ENCODE measurements around the gene IWS1. TPM values are rescaled to one million over a fixed set of nuclear protein-coding genes. Genes with fewer than 3 reads are reported as not detected.

The IWS1 gene
- total RNA-seq (2022; extraction: Qiagen RNA extraction; ENCODE audit: low read depth): 40.6 to 48.8 TPM (median 41.1 TPM) in 5 replicates

DNA sequence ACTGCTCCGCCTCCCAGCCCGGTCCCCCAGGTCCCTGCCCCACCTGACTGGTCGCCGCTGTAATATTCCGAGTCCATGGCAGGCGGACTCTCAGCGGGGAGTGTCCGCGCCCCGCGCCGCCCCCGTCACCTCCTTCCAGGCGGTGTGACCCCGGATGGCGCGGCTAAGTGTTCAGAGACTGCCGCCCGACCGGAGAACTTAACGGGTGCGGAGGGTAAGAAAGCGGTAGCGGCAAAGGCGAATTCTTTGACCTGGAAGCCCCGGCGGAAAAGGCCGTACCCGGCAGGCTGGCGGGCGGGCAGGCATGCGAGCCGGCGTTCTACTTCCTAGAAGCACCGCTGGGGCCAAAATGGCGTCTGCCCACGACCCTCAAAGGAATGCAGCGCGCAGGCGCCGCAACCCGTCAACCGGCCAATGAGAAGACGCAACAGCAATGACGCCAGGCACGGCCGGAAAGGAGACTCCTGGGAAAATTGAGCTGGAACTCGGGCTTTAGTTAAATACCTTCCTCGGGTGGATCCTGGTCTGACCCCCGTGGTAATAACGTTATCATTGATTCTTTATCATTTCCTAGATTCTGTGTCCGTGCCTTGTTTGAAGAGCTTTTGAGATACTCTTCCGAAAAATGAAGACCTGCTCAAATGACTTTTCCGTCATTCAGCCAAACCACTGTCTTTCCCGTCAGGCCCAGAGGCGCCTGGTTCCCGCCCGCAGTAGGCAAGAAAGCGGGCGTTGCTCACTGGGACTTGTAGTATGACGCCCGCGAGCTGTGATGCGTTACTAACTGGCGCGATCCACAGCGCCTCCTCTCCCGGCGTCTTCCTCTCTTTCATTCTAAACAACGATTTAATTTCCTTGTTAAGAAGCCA, at the start of gene IWS1:
IWS1 (minus strand) TSS at position 358 of the 869 bp plus-strand sequence; CDS start at position 77, 281 bp downstream.

DNA sequence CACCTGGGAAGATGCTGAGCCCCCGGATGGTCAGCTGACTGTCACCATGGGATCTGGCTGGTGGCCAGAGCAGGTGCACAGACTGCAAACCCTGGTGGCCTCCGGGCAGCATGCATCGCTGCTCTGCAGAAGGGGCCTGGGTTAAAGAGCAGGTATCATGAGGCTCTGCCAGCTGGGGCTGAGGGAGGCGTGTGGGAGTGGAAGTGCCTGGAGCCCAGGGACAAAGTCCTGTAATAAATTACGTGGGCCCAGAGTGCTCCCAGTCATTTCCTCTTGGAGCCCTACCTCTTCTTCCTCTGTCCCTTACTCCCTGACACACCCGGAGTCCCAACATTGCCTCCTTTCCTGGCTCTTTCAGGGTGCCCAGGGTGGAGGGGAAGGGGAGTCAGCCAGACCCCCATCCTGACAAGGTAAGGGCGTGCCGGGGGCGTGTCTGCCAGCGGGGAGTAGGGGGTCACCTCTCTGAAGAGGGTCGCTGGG, 9.2 kb upstream of the IWS1 start, which contains the start of gene MYO7B:
MYO7B (plus strand) TSS at position 262 of the 480 bp plus-strand sequence. CDS start 24,040 bp downstream, outside the sequence.

Other genes with a start within 250 kb of the IWS1 start
- gene ERCC3, start 232.3 kb downstream of the IWS1 start, total RNA-seq (2022; extraction: Qiagen RNA extraction; ENCODE audit: low read depth): 45.4 to 52.8 TPM (median 48.7 TPM) in 5 replicates
- 9.3 to 24.4 TPM (median 21.5 TPM) in 5 replicates for gene MAP3K2, start 138.5 kb downstream of the IWS1 start, total RNA-seq (2022; extraction: Qiagen RNA extraction; ENCODE audit: low read depth)
- gene PROC, start 108.1 kb downstream of the IWS1 start, total RNA-seq (2022; extraction: Qiagen RNA extraction; ENCODE audit: low read depth): 2.3 to 4.3 TPM (median 3.6 TPM) in 5 replicates
- 0.09 to 0.28 TPM (median 0.22 TPM) in 4 of 5 replicates, not detected in the other for gene MYO7B, start 9.2 kb upstream of the IWS1 start, total RNA-seq (2022; extraction: Qiagen RNA extraction; ENCODE audit: low read depth)
- gene GPR17, start 119.7 kb upstream of the IWS1 start, total RNA-seq (2022; extraction: Qiagen RNA extraction; ENCODE audit: low read depth): 0.10 TPM in 1 of 5 replicates, not detected in the others
- 4.1 to 7.8 TPM (median 5.2 TPM) in 5 replicates for gene LIMS2, start 149.0 kb upstream of the IWS1 start, total RNA-seq (2022; extraction: Qiagen RNA extraction; ENCODE audit: low read depth)
- 3.8 to 7.0 TPM (median 6.1 TPM) in 5 replicates for gene SFT2D3, start 175.0 kb upstream of the IWS1 start, total RNA-seq (2022; extraction: Qiagen RNA extraction; ENCODE audit: low read depth)

Data from A549 treated with RU486 at 1 μM for 4 hours (cell line).